Lung (tissue), 12 donors: ENCODE measurements around the gene PLD5. TPM values are rescaled to one million over a fixed set of nuclear protein-coding genes. Genes with fewer than 3 reads are reported as not detected.

Source experiments
- ATAC-seq: fragments of 200-7000 bp; cut with Tn5 transposase; one replicate; pipeline ENCODE4 v1.9.1; 2020; ENCODE audit warnings: moderate number of reproducible peaks; ENCODE audit not compliant: insufficient read depth, low FRiP score
- DNase-seq, 3 donors: peaks; one replicate each; pipeline ENCODE4 v3.0.0-alpha.2; 2013 to 2017
- H3K27ac ChIP-seq, 2 donors: one replicate each; pipeline ENCODE4 v1.5.1; 2013; ENCODE audit warnings: mild to moderate bottlenecking in 2 of 2, moderate library complexity in 2 of 2, control low read depth in 1 of 2, inconsistent platforms in 1 of 2, low read depth in 1 of 2, low read length in 1 of 2
- H3K27me3 ChIP-seq, 3 donors: one replicate each; pipeline ENCODE4 v1.5.1; 2013; ENCODE audit warnings: low read length in 2 of 3; ENCODE audit not compliant: control insufficient read depth in 3 of 3, insufficient read depth in 3 of 3
- H3K36me3 ChIP-seq, 4 donors: one replicate each; pipeline ENCODE4 v1.5.1; 2013; ENCODE audit warnings: low read length in 4 of 4, mild to moderate bottlenecking in 1 of 4, moderate library complexity in 1 of 4; ENCODE audit not compliant: control insufficient read depth in 4 of 4, insufficient read depth in 4 of 4
- H3K4me1 ChIP-seq, 5 donors: one replicate each; pipeline ENCODE4 v1.5.1; 2013; ENCODE audit warnings: low read length in 5 of 5, mild to moderate bottlenecking in 2 of 5, moderate library complexity in 1 of 5; ENCODE audit not compliant: control insufficient read depth in 5 of 5, insufficient read depth in 5 of 5
- H3K4me3 ChIP-seq: one replicate; pipeline ENCODE4 v1.5.1; 2013; ENCODE audit warnings: mild to moderate bottlenecking, control low read depth, moderate library complexity
- H3K9ac ChIP-seq, 2 donors: one replicate each; pipeline ENCODE4 v1.5.1; 2013; ENCODE audit warnings: low read length in 2 of 2, control low read depth in 1 of 2; ENCODE audit not compliant: insufficient read depth in 1 of 2
- H3K9me3 ChIP-seq, 4 donors: one replicate each; pipeline ENCODE4 v1.5.1; 2013; ENCODE audit warnings: low read length in 3 of 4, mild to moderate bottlenecking in 1 of 4, moderate library complexity in 1 of 4; ENCODE audit not compliant: control insufficient read depth in 4 of 4, insufficient read depth in 3 of 4
- CTCF ChIP-seq: IDR thresholded peaks from 2 replicates; pipeline ENCODE4 v1.5.1; 2012; ENCODE audit warnings: mild to moderate bottlenecking; ENCODE audit errors: control extremely low read depth, extremely low read depth
- WGBS, 2 donors: extraction: QIAGEN DNeasy Blood & Tissue Kit; methylation state at CpG; one replicate each; pipeline ENCODE4 v1.1.7; 2013; 5-methylcytosine and 5-hydroxymethylcytosine counted together
- polyA plus RNA-seq, 2 donors: library from polyadenylated mRNA; stranded (reverse); fragments of 200-250 nt; gene quantifications; one replicate each; pipeline ENCODE4 v1.2.1, GENCODE V29; 2013
- total RNA-seq, 2 donors: library from RNA; depleted of rRNA in 1 of 2; stranded (reverse); fragments of >200 nt in 1 of 2; gene quantifications; one replicate each; pipeline ENCODE4 v1.2.1, GENCODE V29; 2014 to 2021
- donor health status: control.
- donor health status: control.
- donor health status: Bipolar disorder and iron deficiency.
- donor health status: healthy.
- donor health status: DM: yes; HTN: yes; CAD: no.

The PLD5 gene
- total and polyA plus RNA-seq, 4 donors, result 0.09 to 0.43 (median 0.28) TPM

- Histone ChIP-seq H3K4me1 (no peaks in the 10 kb centered on the region), H3K9me3 (peaks cover 0 to 3% (median 0%) of the 10 kb centered on the region in 4 donors), H3K9ac (no peak overlapping the region), H3K36me3 (no peaks in the 10 kb centered on the region), H3K4me3 (no peak overlapping the region), H3K27ac (no peak overlapping the region), H3K27me3 (no peaks in the 10 kb centered on the region)
- no peak for DNase-seq
- ATAC-seq, result no peak
- TF ChIP-seq CTCF, result no peak
- WGBS, 2 donors, result 90 to 94% methylated on average over 47 to 49 of the region's 49 CpGs
These were observed 467.3 kb downstream of the PLD5 start for GRCh38 chr1:242056988-242057744.

- no peaks in the 10 kb centered on the region for H3K36me3 ChIP-seq
- H3K9ac ChIP-seq, result no peak overlapping the region
- H3K4me1 ChIP-seq, result no peaks in the 10 kb centered on the region
- TF ChIP-seq CTCF, result no peak
- H3K27ac ChIP-seq, result no peak overlapping the region
- ATAC-seq (no peak), DNase-seq (no peak)
- no peaks in the 10 kb centered on the region for H3K27me3 ChIP-seq
- WGBS, 2 donors, result 62 to 69% methylated on average over 7 of the region's 7 CpGs
- H3K9me3 ChIP-seq, result peaks cover 0 to 3% (median 0%) of the 10 kb centered on the region in 4 donors
- no peak overlapping the region for H3K4me3 ChIP-seq
These were observed 468.7 kb downstream of the PLD5 start for GRCh38 chr1:242055749-242056320.

- Histone ChIP-seq H3K27ac (no peak overlapping the region), H3K27me3 (no peaks in the 10 kb centered on the region), H3K9me3 (peaks cover 0 to 5% (median 2%) of the 10 kb centered on the region in 4 donors), H3K4me3 (no peak overlapping the region), H3K36me3 (no peaks in the 10 kb centered on the region), H3K9ac (no peak overlapping the region), H3K4me1 (no peaks in the 10 kb centered on the region)
- DNase-seq, result no peak
- WGBS, 2 donors, result 43 to 54% methylated on average over 3 of the region's 3 CpGs
- no peak for ATAC-seq
- no peak for TF ChIP-seq CTCF
These were observed 481.3 kb downstream of the PLD5 start for GRCh38 chr1:242043165-242043564.
